GM12878 (cell line): ENCODE results near the gene LTA. TPM values are rescaled to one million over a fixed set of nuclear protein-coding genes. Genes with fewer than 3 reads are reported as not detected.

Experiments used
- ATAC-seq: fragments of 200-7000 bp; cut with Tn5 transposase; 3 replicates; pipeline ENCODE4 v1.9.1; 2020; ENCODE audit warnings: mild to moderate bottlenecking, moderate library complexity
- BruUV-seq: library from RNA; stranded (reverse); fragments of 400-500 nt; replicated peaks from 2 replicates; lab custom pipeline; 2021; lab: Mats Ljungman, UMichigan
- CTCF ChIA-PET: fragments of 300-600 bp; sonication (Branson Sonifier 250); formaldehyde crosslinking; extraction: SDS; loops from one replicate; lab custom pipeline; 2021; ENCODE audit warnings: inconsistent platforms; lab: Yijun Ruan, JAX
- POLR2A ChIA-PET: fragments of 350-600 bp; formaldehyde crosslinking; extraction: SDS; loops from one replicate; lab custom pipeline; 2021; ENCODE audit warnings: inconsistent platforms; lab: Charles Lee
- RAD21 ChIA-PET: fragments of 300-600 bp; sonication (Branson Sonifier 250); formaldehyde crosslinking; loops from one replicate; lab custom pipeline; 2023; ENCODE audit warnings: antibody characterized with exemption; ENCODE audit not compliant: unreplicated experiment; lab: Charles Lee
- SMC1A ChIA-PET: fragments of 300-600 bp; sonication (Branson Sonifier 250); formaldehyde crosslinking; loops from one replicate; lab custom pipeline; 2023; ENCODE audit not compliant: unreplicated experiment, uncharacterized antibody; lab: Charles Lee
- DNase-seq: peaks from one replicate; pipeline ENCODE4 v3.0.0-alpha.2; 2011; ENCODE audit warnings: low read depth, low spot score
- FAIRE-seq: peaks from 3 replicates; lab custom pipeline; 2011; peaks lifted over from hg19 to GRCh38; lab: Jason Lieb, UNC
- H2AFZ ChIP-seq: 2 replicates; pipeline ENCODE4 v1.6.0; 2011; ENCODE audit warnings: low read depth, low read length, control low read depth; ENCODE audit not compliant: control insufficient read depth
- H3K27ac ChIP-seq: 2 replicates; pipeline ENCODE4 v1.5.1; 2011; ENCODE audit warnings: control low read depth; ENCODE audit not compliant: control insufficient read depth, insufficient read depth
- H3K27me3 ChIP-seq, 2 experiments: replicated peaks in 1 of 2; 2 replicates each; pipeline versions ENCODE4 v1.6.0 to v1.6.1; 2011; ENCODE audit warnings: low read length in 1 of 2; ENCODE audit not compliant: control insufficient read depth in 2 of 2, insufficient read depth in 2 of 2
- H3K36me3 ChIP-seq, 2 experiments: 2 replicates each; pipeline ENCODE4 v1.5.1; 2011; ENCODE audit warnings: low read length in 1 of 2; ENCODE audit not compliant: control insufficient read depth in 2 of 2, insufficient read depth in 2 of 2
- H3K4me1 ChIP-seq: 2 replicates; pipeline ENCODE4 v1.6.1; 2011; ENCODE audit warnings: mild to moderate bottlenecking, low read length, moderate library complexity, mixed read lengths; ENCODE audit not compliant: control insufficient read depth, insufficient read depth
- H3K4me2 ChIP-seq: 2 replicates; pipeline ENCODE4 v1.6.0; 2011; ENCODE audit warnings: control low read depth; ENCODE audit not compliant: control insufficient read depth, insufficient read depth
- H3K4me3 ChIP-seq: fragments of 200-600 bp; sonication (generic); 2 replicates; pipeline ENCODE4 v1.5.1; 2016
- H3K79me2 ChIP-seq: 2 replicates; pipeline ENCODE4 v1.6.0; 2011; ENCODE audit warnings: low read length; ENCODE audit not compliant: control insufficient read depth, insufficient read depth
- H3K9ac ChIP-seq: 2 replicates; pipeline ENCODE4 v1.8.0; 2011; ENCODE audit warnings: low read length, control low read depth, mixed read lengths; ENCODE audit not compliant: control insufficient read depth, insufficient read depth
- H3K9me3 ChIP-seq: replicated peaks from 3 replicates; pipeline ENCODE4 v1.5.1; 2011; ENCODE audit warnings: mild to moderate bottlenecking, low read length; ENCODE audit not compliant: control insufficient read depth, insufficient read depth
- H4K20me1 ChIP-seq: 2 replicates; pipeline ENCODE4 v1.6.0; 2011; ENCODE audit not compliant: control insufficient read depth, insufficient read depth
- CEBPB ChIP-seq, 2 experiments: fragments of 150-350 bp in 1 of 2; IDR thresholded peaks; 2 replicates each; pipeline ENCODE4 v1.6.1; 2012 to 2014; ENCODE audit warnings: low read depth in 2 of 2, low read length in 2 of 2, borderline replicate concordance in 1 of 2, inconsistent platforms in 1 of 2
- CHD1 ChIP-seq: IDR thresholded peaks from 2 replicates; pipeline ENCODE4 v1.6.1; 2012; ENCODE audit warnings: low read depth, low read length, improper control_type of control experiment
- E2F8 ChIP-seq: fragments of 450-650 bp; IDR thresholded peaks from 2 replicates; pipeline ENCODE4 v1.6.1; 2018; ENCODE audit warnings: mild to moderate bottlenecking, low read depth, moderate library complexity; ENCODE audit not compliant: partially characterized antibody
- GABPA ChIP-seq: IDR thresholded peaks from 2 replicates; pipeline ENCODE4 v1.6.1; 2014; ENCODE audit warnings: antibody characterized with exemption, low read depth, mild to moderate bottlenecking, inconsistent platforms
- GATAD2B ChIP-seq: fragments of 450-650 bp; conservative IDR thresholded peaks from 2 replicates; pipeline ENCODE4 v1.6.1; 2017; ENCODE audit warnings: low read depth, mild to moderate bottlenecking, moderate library complexity
- MEF2B ChIP-seq: fragments of 450-650 bp; IDR thresholded peaks from 2 replicates; pipeline ENCODE4 v1.6.1; 2018; ENCODE audit warnings: mild to moderate bottlenecking, moderate library complexity; ENCODE audit not compliant: partially characterized antibody, poor library complexity, severe bottlenecking
- POLR2A ChIP-seq: IDR thresholded peaks from 2 replicates; pipeline ENCODE4 v1.6.1; 2011; ENCODE audit warnings: low read depth, mild to moderate bottlenecking, low read length
- RCOR1 ChIP-seq: conservative IDR thresholded peaks from 2 replicates; pipeline ENCODE4 v1.6.1; 2012; ENCODE audit warnings: low read depth, low read length, improper control_type of control experiment
- STAT3 ChIP-seq: IDR thresholded peaks from 2 replicates; pipeline ENCODE4 v1.6.1; 2011; ENCODE audit warnings: low read depth, low read length, improper control_type of control experiment
- TAF1 ChIP-seq: IDR thresholded peaks from 2 replicates; pipeline ENCODE4 v1.6.1; 2011; ENCODE audit warnings: mild to moderate bottlenecking, low read depth, low read length, borderline replicate concordance
- TBL1XR1 ChIP-seq: IDR thresholded peaks from 2 replicates; pipeline ENCODE4 v1.6.1; 2012; ENCODE audit warnings: low read depth, low read length, improper control_type of control experiment
- TCF7 ChIP-seq: IDR thresholded peaks from 2 replicates; pipeline ENCODE4 v1.6.1; 2014; ENCODE audit warnings: antibody characterized with exemption, borderline replicate concordance
- ZSCAN29 ChIP-seq: fragments of 450-650 bp; IDR thresholded peaks from 2 replicates; pipeline ENCODE4 v1.6.1; 2017; ENCODE audit warnings: mild to moderate bottlenecking, moderate library complexity
- WGBS: methylation state at CpG from one replicate; pipeline ENCODE4 v1.1.6; 2016; ENCODE audit warnings: low lambda C conversion rate; ENCODE audit not compliant: insufficient replicate concordance, insufficient coverage; ENCODE audit errors: missing lambda C conversion rate; 5-methylcytosine and 5-hydroxymethylcytosine counted together
- in situ Hi-C: fragments of 300-500 bp; cut with MboI; formaldehyde crosslinking; loops from 9 replicates; pipeline ENCODE4 v1.14.3; 2018; ENCODE audit warnings: mixed read lengths
- intact Hi-C: fragments of 100-400 bp; cut with micrococcal nuclease; formaldehyde crosslinking; loops from one replicate; pipeline ENCODE4 v1.14.2; 2022; ENCODE audit not compliant: unreplicated experiment
- polyA plus RNA-seq, 11 experiments: library from polyadenylated mRNA; depleted of rRNA in 4 of 11; unstranded in 6 of 11; stranded (reverse) in 5 of 11; fragments of >200 nt; fragmentation: Nextera tagmentation in 4 of 11; fragmentation: Illumina TruSeq in 1 of 11; extraction: Ambion mirVana in 4 of 11; extraction: Trizol in 1 of 11; gene quantifications; 1 replicate in 1 of 11; 2 replicates in 10 of 11; pipeline versions ENCODE4 v1.2.1 to v1.2.3, GENCODE V29; 2011 to 2016; ENCODE audit warnings: inconsistent platforms in 2 of 11, missing spikeins in 2 of 11, low read depth in 1 of 11
- total RNA-seq, 4 experiments: library from RNA; depleted of rRNA in 3 of 4; stranded (reverse); fragments of >200 nt in 3 of 4; fragmentation: Illumina TruSeq in 1 of 4; extraction: Trizol in 1 of 4; gene quantifications; 2 replicates each; pipeline versions ENCODE4 v1.2.1 to v1.2.3, GENCODE V29; 2013 to 2021
- TF ChIP-seq, protein P1 (sequence below): fragments of 450-650 bp; IDR thresholded peaks from 2 replicates; pipeline ENCODE4 v1.6.1; 2016; ENCODE audit warnings: mild to moderate bottlenecking, moderate library complexity, borderline replicate concordance
- TF ChIP-seq, protein P2 (sequence below): fragments of 450-650 bp; IDR thresholded peaks from 2 replicates; pipeline ENCODE4 v1.6.1; 2017; ENCODE audit warnings: borderline replicate concordance

The LTA gene
- total and polyA plus RNA-seq, 10 of the 15 experiments (the other 5 are each of a cell fraction or from before 2014, with no cell fraction given) = 27.5 to 100 (median 75.1) TPM

DNA sequence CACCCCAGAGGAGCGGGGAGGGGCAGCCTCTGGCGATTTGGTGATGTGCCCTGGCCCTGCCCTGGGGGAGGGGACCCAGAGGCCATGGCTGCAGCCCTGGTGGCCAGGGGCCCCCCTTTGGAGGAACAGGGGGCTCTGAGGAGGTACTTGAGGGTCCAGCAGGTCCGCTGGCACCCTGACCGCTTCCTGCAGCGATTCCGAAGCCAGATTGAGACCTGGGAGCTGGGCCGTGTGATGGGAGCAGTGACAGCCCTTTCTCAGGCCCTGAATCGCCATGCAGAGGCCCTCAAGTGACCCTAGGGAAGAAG is 13.8 kb upstream of the LTA start:
- ChIA-PET CTCF (interaction anchor here (0.6 to 34.8 kb wide), 5 partner anchors 10 to 1287 kb away, joined by 3 to 2098 read pairs (median 19); partner anchors contain the start of genes LST1, LTA, LTB and MDC1), POLR2A (interaction anchor here (1.6 to 9.1 kb wide), 5 partner anchors 9 to 35 kb away, joined by 4 to 255 read pairs (median 18); partner anchors contain the start of genes LTB, NCR3 and TNF), RAD21 (interaction anchor here (0.7 to 15.9 kb wide), 5 partner anchors 10 to 262 kb away, joined by 3 to 620 read pairs (median 62); partner anchors contain the start of genes ATP6V1G2, LST1, LTA and LTB), SMC1A (interaction anchor here (1.1 to 34.7 kb wide), 3 partner anchors 8 to 26 kb away, joined by 3 to 1989 read pairs (median 5); partner anchors contain the start of genes LST1, LTA, LTB and NCR3)
- no peak for ATAC-seq
- H3K27me3 ChIP-seq = no peaks in the 10 kb centered on the region
- no TSS peak for BruUV-seq
- TF ChIP-seq RCOR1 (no peak), STAT3 (no peak), E2F8 (no peak), CHD1 (no peak), MEF2B (no peak), ZSCAN29 (no peak), GATAD2B (no peak), TBL1XR1 (no peak), GABPA (no peak), TCF7 (no peak), POLR2A (no peak), TAF1 (no peak), CEBPB (IDR thresholded peaks at IDR 0.05; ENCODE audit: borderline replicate concordance in 1 of 2, low read depth in 2 of 2, low read length in 2 of 2) (no peak)
- TF ChIP-seq, protein P1, sequence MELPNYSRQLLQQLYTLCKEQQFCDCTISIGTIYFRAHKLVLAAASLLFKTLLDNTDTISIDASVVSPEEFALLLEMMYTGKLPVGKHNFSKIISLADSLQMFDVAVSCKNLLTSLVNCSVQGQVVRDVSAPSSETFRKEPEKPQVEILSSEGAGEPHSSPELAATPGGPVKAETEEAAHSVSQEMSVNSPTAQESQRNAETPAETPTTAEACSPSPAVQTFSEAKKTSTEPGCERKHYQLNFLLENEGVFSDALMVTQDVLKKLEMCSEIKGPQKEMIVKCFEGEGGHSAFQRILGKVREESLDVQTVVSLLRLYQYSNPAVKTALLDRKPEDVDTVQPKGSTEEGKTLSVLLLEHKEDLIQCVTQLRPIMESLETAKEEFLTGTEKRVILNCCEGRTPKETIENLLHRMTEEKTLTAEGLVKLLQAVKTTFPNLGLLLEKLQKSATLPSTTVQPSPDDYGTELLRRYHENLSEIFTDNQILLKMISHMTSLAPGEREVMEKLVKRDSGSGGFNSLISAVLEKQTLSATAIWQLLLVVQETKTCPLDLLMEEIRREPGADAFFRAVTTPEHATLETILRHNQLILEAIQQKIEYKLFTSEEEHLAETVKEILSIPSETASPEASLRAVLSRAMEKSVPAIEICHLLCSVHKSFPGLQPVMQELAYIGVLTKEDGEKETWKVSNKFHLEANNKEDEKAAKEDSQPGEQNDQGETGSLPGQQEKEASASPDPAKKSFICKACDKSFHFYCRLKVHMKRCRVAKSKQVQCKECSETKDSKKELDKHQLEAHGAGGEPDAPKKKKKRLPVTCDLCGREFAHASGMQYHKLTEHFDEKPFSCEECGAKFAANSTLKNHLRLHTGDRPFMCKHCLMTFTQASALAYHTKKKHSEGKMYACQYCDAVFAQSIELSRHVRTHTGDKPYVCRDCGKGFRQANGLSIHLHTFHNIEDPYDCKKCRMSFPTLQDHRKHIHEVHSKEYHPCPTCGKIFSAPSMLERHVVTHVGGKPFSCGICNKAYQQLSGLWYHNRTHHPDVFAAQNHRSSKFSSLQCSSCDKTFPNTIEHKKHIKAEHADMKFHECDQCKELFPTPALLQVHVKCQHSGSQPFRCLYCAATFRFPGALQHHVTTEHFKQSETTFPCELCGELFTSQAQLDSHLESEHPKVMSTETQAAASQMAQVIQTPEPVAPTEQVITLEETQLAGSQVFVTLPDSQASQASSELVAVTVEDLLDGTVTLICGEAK = no peak
- TF ChIP-seq, protein P2, sequence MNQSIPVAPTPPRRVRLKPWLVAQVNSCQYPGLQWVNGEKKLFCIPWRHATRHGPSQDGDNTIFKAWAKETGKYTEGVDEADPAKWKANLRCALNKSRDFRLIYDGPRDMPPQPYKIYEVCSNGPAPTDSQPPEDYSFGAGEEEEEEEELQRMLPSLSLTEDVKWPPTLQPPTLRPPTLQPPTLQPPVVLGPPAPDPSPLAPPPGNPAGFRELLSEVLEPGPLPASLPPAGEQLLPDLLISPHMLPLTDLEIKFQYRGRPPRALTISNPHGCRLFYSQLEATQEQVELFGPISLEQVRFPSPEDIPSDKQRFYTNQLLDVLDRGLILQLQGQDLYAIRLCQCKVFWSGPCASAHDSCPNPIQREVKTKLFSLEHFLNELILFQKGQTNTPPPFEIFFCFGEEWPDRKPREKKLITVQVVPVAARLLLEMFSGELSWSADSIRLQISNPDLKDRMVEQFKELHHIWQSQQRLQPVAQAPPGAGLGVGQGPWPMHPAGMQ = no peak
- no peak overlapping the region for H2AFZ ChIP-seq
- peaks cover 17% of the 10 kb centered on the region for H3K79me2 ChIP-seq
- no peak for DNase-seq
- H3K36me3 ChIP-seq = peaks cover 0 to 7% of the 10 kb centered on the region in 2 experiments; a peak in 2 of 4 replicates
- intact Hi-C loops (loop anchor here (2.0 kb wide), 1 partner anchor 23 kb away; no protein-coding TSS in a partner anchor), in situ Hi-C loops (loop anchor here (25.0 kb wide), 2 partner anchors 1054 to 1404 kb away; partner anchors contain the start of genes BRD2 and HLA-DMA)
- peak overlapping the region; percentile 84 for H3K9ac ChIP-seq
- H3K4me1 ChIP-seq = peaks cover 70% of the 10 kb centered on the region
- 3% methylated on average over 8 of the region's 8 CpGs for WGBS
- no peaks in the 10 kb centered on the region for H4K20me1 ChIP-seq
- H3K4me3 ChIP-seq = peak overlapping the region; percentile 55; the same call in 1 of the 2 replicates
- FAIRE-seq = no peak
- H3K4me2 ChIP-seq = peak overlapping the region; percentile 94
- H3K9me3 ChIP-seq = no peaks in the 10 kb centered on the region
- H3K27ac ChIP-seq = peak overlapping the region; percentile 99
